Neutrophil (primary cell): Measurements from ENCODE around the gene AP3B1.

Experiments used
- H3K27ac ChIP-seq: fragments of 200-600 bp; sonication (generic); 2 replicates; pipeline ENCODE4 v1.5.1; 2016; ENCODE audit warnings: mild to moderate bottlenecking, moderate library complexity
- H3K27me3 ChIP-seq: fragments of 200-600 bp; sonication (generic); 2 replicates; pipeline ENCODE4 v1.6.0; 2016; ENCODE audit warnings: mild to moderate bottlenecking
- H3K36me3 ChIP-seq: fragments of 200-600 bp; sonication (generic); 2 replicates; pipeline ENCODE4 v1.5.1; 2017
- H3K4me1 ChIP-seq, 2 experiments: fragments of 200-600 bp in 1 of 2; sonication (generic) in 1 of 2; 1 replicate in 1 of 2; 2 replicates in 1 of 2; pipeline versions ENCODE4 v1.5.1 to v1.6.1; 2013 to 2016; ENCODE audit warnings: low read depth in 1 of 2, low read length in 1 of 2, mild to moderate bottlenecking in 1 of 2, moderate library complexity in 1 of 2; ENCODE audit not compliant: control insufficient read depth in 1 of 2, insufficient read depth in 1 of 2
- H3K4me3 ChIP-seq, 2 experiments: fragments of 200-600 bp in 1 of 2; sonication (generic) in 1 of 2; 1 replicate in 1 of 2; 2 replicates in 1 of 2; pipeline ENCODE4 v1.5.1; 2013 to 2016; ENCODE audit warnings: low read depth in 1 of 2, low read length in 1 of 2, mild to moderate bottlenecking in 1 of 2, moderate library complexity in 1 of 2
- H3K9me3 ChIP-seq: fragments of 200-600 bp; sonication (generic); 2 replicates; pipeline ENCODE4 v1.5.1; 2016
- CTCF ChIP-seq: fragments of 200-600 bp; sonication (generic); IDR thresholded peaks from 2 replicates; pipeline ENCODE4 v1.5.1; 2016; ENCODE audit warnings: antibody characterized with exemption

Gene AP3B1

GRCh38 chr5:78326930-78327329 lies 32.4 kb upstream of the AP3B1 start:
- no peaks in the 10 kb centered on the region for H3K9me3 ChIP-seq
- no peak overlapping the region for H3K27ac ChIP-seq
- no peaks in the 10 kb centered on the region for H3K36me3 ChIP-seq
- H3K4me1 ChIP-seq = no peaks in the 10 kb centered on the region
- no peak for TF ChIP-seq CTCF
- no peaks in the 10 kb centered on the region for H3K27me3 ChIP-seq
- H3K4me3 ChIP-seq = no peak overlapping the region

- no peak overlapping the region for H3K27ac ChIP-seq
- H3K4me1 ChIP-seq = no peaks in the 10 kb centered on the region
- H3K27me3 ChIP-seq = no peaks in the 10 kb centered on the region
- no peak overlapping the region for H3K4me3 ChIP-seq
- TF ChIP-seq CTCF = no peak
- no peaks in the 10 kb centered on the region for H3K9me3 ChIP-seq
- no peaks in the 10 kb centered on the region for H3K36me3 ChIP-seq
Observed at GRCh38 chr5:78323241-78323640, 28.7 kb upstream of the AP3B1 start.

DNA sequence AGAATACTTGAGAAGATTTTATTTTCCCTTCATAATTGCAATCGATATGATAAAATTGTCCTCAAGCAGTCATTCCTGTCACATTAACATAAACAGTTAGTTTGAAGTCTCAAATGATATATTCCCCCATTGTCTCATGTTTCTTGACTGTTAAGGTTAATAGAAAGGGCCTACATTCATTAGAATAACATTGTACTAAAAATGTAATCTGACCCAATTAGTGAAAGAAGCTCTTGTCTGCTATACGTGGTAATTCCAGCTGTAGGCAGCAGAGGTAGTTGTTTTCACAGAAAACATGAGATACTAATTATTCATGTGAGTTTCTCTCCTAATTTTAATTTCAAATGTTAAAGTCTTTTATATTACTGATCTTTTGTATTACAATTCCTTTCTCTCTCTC lies 25.9 kb upstream of the AP3B1 start:
- H3K4me1 ChIP-seq = no peaks in the 10 kb centered on the region
- no peaks in the 10 kb centered on the region for H3K27me3 ChIP-seq
- H3K9me3 ChIP-seq = no peaks in the 10 kb centered on the region
- TF ChIP-seq CTCF = no peak
- H3K27ac ChIP-seq = no peak overlapping the region
- no peak overlapping the region for H3K4me3 ChIP-seq
- no peaks in the 10 kb centered on the region for H3K36me3 ChIP-seq

- no peak for TF ChIP-seq CTCF
- Histone ChIP-seq H3K36me3 (no peaks in the 10 kb centered on the region), H3K4me1 (no peaks in the 10 kb centered on the region), H3K27me3 (no peaks in the 10 kb centered on the region), H3K4me3 (no peak overlapping the region), H3K27ac (no peak overlapping the region), H3K9me3 (no peaks in the 10 kb centered on the region)
Observed at GRCh38 chr5:78318337-78318736, 23.8 kb upstream of the AP3B1 start.

GRCh38 chr5:78317515-78317914 lies 23.0 kb upstream of the AP3B1 start:
- TF ChIP-seq CTCF = no peak
- no peak overlapping the region for H3K27ac ChIP-seq

DNA sequence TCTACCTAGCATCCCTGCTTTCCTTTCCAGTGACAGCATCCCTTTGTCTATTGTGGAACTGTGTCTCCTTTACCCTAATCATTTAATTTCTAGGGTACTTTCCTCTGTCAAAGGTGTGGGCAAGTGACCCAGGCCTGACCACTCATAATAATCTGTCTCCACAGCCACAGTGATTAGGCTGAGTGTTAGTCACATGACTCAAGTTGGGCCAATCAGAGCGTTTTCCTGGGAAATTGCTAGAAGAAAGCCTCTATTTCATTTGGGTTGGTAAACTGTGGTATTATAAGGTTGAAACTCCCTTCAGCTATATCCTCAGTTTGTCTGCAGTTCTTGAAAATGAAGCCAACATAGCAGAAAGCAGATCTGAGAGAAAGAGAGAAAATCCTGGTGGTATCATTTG lies 14.2 kb upstream of the AP3B1 start:
- no peaks in the 10 kb centered on the region for H3K9me3 ChIP-seq
- no peaks in the 10 kb centered on the region for H3K36me3 ChIP-seq
- no peak for TF ChIP-seq CTCF
- H3K27ac ChIP-seq = no peak overlapping the region
- H3K27me3 ChIP-seq = peaks cover 4% of the 10 kb centered on the region
- H3K4me3 ChIP-seq = no peak overlapping the region
- H3K4me1 ChIP-seq = no peaks in the 10 kb centered on the region

More at GRCh38 chr5:78317515-78317914, 23.0 kb upstream of the AP3B1 start:
- Histone ChIP-seq H3K4me3 (no peak overlapping the region), H3K36me3 (no peaks in the 10 kb centered on the region), H3K27me3 (no peaks in the 10 kb centered on the region), H3K4me1 (no peaks in the 10 kb centered on the region), H3K9me3 (no peaks in the 10 kb centered on the region)
